A549 (cell line): ENCODE data around the gene CDK10. TPM values are rescaled to one million over a fixed set of nuclear protein-coding genes. Genes with fewer than 3 reads are reported as not detected.

ENCODE experiments used
- ATAC-seq, 2 experiments: fragments of 200-7000 bp in 1 of 2; fragments of >200 bp in 1 of 2; cut with Nextera tagmentation in 1 of 2; cut with Tn5 transposase in 1 of 2; 3 replicates each; pipeline versions ENCODE4 v1.8.0 to v1.9.1; 2018 to 2020; ENCODE audit warnings: mild to moderate bottlenecking in 1 of 2, moderate library complexity in 1 of 2
- CTCF ChIA-PET: fragments of 300-600 bp; sonication (Branson Sonifier 250); formaldehyde crosslinking; extraction: SDS; loops from one replicate; lab custom pipeline; 2021; ENCODE audit warnings: antibody characterized with exemption, inconsistent platforms; lab: Yijun Ruan, JAX
- POLR2A ChIA-PET: fragments of 350-600 bp; formaldehyde crosslinking; extraction: SDS; loops from one replicate; lab custom pipeline; 2021; ENCODE audit warnings: antibody characterized with exemption, inconsistent platforms; lab: Yijun Ruan, JAX
- DNase-seq, 2 experiments: peaks; one replicate each; pipeline versions ENCODE4 v3.0.0 to v3.0.0-alpha.2; 2011 to 2016; ENCODE audit warnings: low read depth in 1 of 2, low spot score in 1 of 2
- FAIRE-seq: peaks from 2 replicates; lab custom pipeline; 2011; peaks lifted over from hg19 to GRCh38; lab: Jason Lieb, UNC
- H3K27ac ChIP-seq, 2 experiments: fragments of >200 bp; sonication (Bioruptor Twin); formaldehyde crosslinking; 3 replicates each; pipeline ENCODE4 v1.5.1; 2016 to 2017
- H3K4me1 ChIP-seq: fragments of >200 bp; sonication (Bioruptor Twin); formaldehyde crosslinking; 3 replicates; pipeline ENCODE4 v1.6.1; 2016
- H3K4me2 ChIP-seq: fragments of >200 bp; sonication (Bioruptor Twin); formaldehyde crosslinking; 3 replicates; pipeline ENCODE4 v1.6.1; 2016
- H3K4me3 ChIP-seq: fragments of >200 bp; sonication (Bioruptor Twin); formaldehyde crosslinking; 3 replicates; pipeline ENCODE4 v1.5.1; 2016
- H3K9me3 ChIP-seq: fragments of >200 bp; sonication (Bioruptor Twin); formaldehyde crosslinking; 3 replicates; pipeline ENCODE4 v1.6.1; 2016
- CBX2 ChIP-seq: fragments of 200-600 bp; sonication (generic); IDR thresholded peaks from 2 replicates; pipeline ENCODE4 v1.6.1; 2016; ENCODE audit warnings: low read depth, mild to moderate bottlenecking, borderline replicate concordance
- CEBPB ChIP-seq, 2 experiments: fragments of >200 bp in 1 of 2; sonication (Bioruptor Twin) in 1 of 2; formaldehyde crosslinking in 1 of 2; IDR thresholded peaks; 2 replicates each; pipeline ENCODE4 v1.6.1; 2012 to 2016
- CHD2 ChIP-seq: fragments of 150-350 bp; IDR thresholded peaks from 2 replicates; pipeline ENCODE4 v1.6.1; 2014; ENCODE audit warnings: low read length; ENCODE audit not compliant: partially characterized antibody
- CHD4 ChIP-seq: fragments of 200-600 bp; sonication (generic); IDR thresholded peaks from 2 replicates; pipeline ENCODE4 v1.6.1; 2016; ENCODE audit warnings: antibody characterized with exemption, mild to moderate bottlenecking, borderline replicate concordance
- EHF ChIP-seq: fragments of 250-450 bp; sonication (Bioruptor Pico); IDR thresholded peaks from 2 replicates; pipeline ENCODE4 v1.5.0; 2020; ENCODE audit warnings: mild to moderate bottlenecking
- EHMT2 ChIP-seq: fragments of 200-600 bp; sonication (generic); IDR thresholded peaks from 2 replicates; pipeline ENCODE4 v1.6.1; 2016; ENCODE audit warnings: antibody characterized with exemption, low read depth, mild to moderate bottlenecking, moderate library complexity
- ESRRA ChIP-seq: fragments of 150-350 bp; IDR thresholded peaks from 2 replicates; pipeline ENCODE4 v1.6.1; 2014; ENCODE audit warnings: mild to moderate bottlenecking, low read length, borderline replicate concordance
- HDAC2 ChIP-seq: fragments of 200-600 bp; sonication (generic); IDR thresholded peaks from 2 replicates; pipeline ENCODE4 v1.6.1; 2016
- HEYL ChIP-seq: fragments of 250-450 bp; sonication (Bioruptor Pico); IDR thresholded peaks from 2 replicates; pipeline ENCODE4 v1.8.0; 2021; ENCODE audit warnings: mild to moderate bottlenecking, moderate library complexity
- HOXA7 ChIP-seq: fragments of 250-450 bp; sonication (Bioruptor Pico); IDR thresholded peaks from 2 replicates; pipeline ENCODE4 v1.5.0; 2020; ENCODE audit warnings: mild to moderate bottlenecking, moderate library complexity
- JUN ChIP-seq, 2 experiments: fragments of >200 bp; sonication (Bioruptor Twin); formaldehyde crosslinking; IDR thresholded peaks; 2 replicates in 1 of 2; 3 replicates in 1 of 2; pipeline ENCODE4 v1.6.1; 2016 to 2017
- JUNB ChIP-seq: fragments of >200 bp; sonication (Bioruptor Twin); formaldehyde crosslinking; IDR thresholded peaks from 2 replicates; pipeline ENCODE4 v1.6.1; 2016
- MAZ ChIP-seq: fragments of 150-350 bp; IDR thresholded peaks from 2 replicates; pipeline ENCODE4 v1.6.1; 2014; ENCODE audit warnings: antibody characterized with exemption, low read depth, low read length, borderline replicate concordance
- MYC ChIP-seq: IDR thresholded peaks from 2 replicates; pipeline ENCODE4 v1.6.1; 2012; ENCODE audit warnings: mild to moderate bottlenecking, inconsistent platforms, low read length, improper control_type of control experiment, borderline replicate concordance
- NFE2L2 ChIP-seq: fragments of 150-350 bp; conservative IDR thresholded peaks from 2 replicates; pipeline ENCODE4 v1.6.1; 2014; ENCODE audit warnings: low read length
- PHF8 ChIP-seq: fragments of 200-600 bp; sonication (generic); IDR thresholded peaks from 2 replicates; pipeline ENCODE4 v1.6.1; 2016; ENCODE audit warnings: low read depth, mild to moderate bottlenecking, antibody characterized with exemption, moderate library complexity, borderline replicate concordance
- POLR2A ChIP-seq: IDR thresholded peaks from 2 replicates; pipeline ENCODE4 v1.6.1; 2012; ENCODE audit warnings: mild to moderate bottlenecking, low read length
- RAD21 ChIP-seq, 2 experiments: fragments of >200 bp in 1 of 2; sonication (Bioruptor Twin) in 1 of 2; formaldehyde crosslinking in 1 of 2; IDR thresholded peaks in 1 of 2; conservative IDR thresholded peaks in 1 of 2; 2 replicates in 1 of 2; 3 replicates in 1 of 2; pipeline ENCODE4 v1.6.1; 2012 to 2018; ENCODE audit warnings: inconsistent platforms in 1 of 2
- RARB ChIP-seq: fragments of 250-450 bp; sonication (Bioruptor Pico); IDR thresholded peaks from 2 replicates; pipeline ENCODE4 v1.8.0; 2021; ENCODE audit warnings: mild to moderate bottlenecking, moderate library complexity
- RFX5 ChIP-seq: fragments of 450-650 bp; IDR thresholded peaks from 2 replicates; pipeline ENCODE4 v1.7.1; 2014; ENCODE audit warnings: antibody characterized with exemption, mild to moderate bottlenecking, moderate library complexity
- ZFP36 ChIP-seq: fragments of 450-650 bp; IDR thresholded peaks from 2 replicates; pipeline ENCODE4 v1.6.1; 2014; ENCODE audit warnings: borderline replicate concordance; ENCODE audit not compliant: partially characterized antibody
- ZNF302 ChIP-seq: fragments of 250-450 bp; sonication (Bioruptor Pico); IDR thresholded peaks from 2 replicates; pipeline ENCODE4 v1.9.0; 2021; ENCODE audit warnings: inconsistent platforms, mild to moderate bottlenecking, moderate library complexity
- ZSCAN20 ChIP-seq: fragments of 250-450 bp; sonication (Bioruptor Pico); IDR thresholded peaks from 2 replicates; pipeline ENCODE4 v1.8.0; 2022; ENCODE audit warnings: mild to moderate bottlenecking, moderate library complexity
- WGBS: methylation state at CpG from one replicate; pipeline ENCODE4 v1.1.6; 2017; ENCODE audit errors: missing lambda C conversion rate; 5-methylcytosine and 5-hydroxymethylcytosine counted together
- polyA plus RNA-seq, 4 experiments: library from polyadenylated mRNA; depleted of rRNA in 3 of 4; stranded (reverse); fragments of >200 nt; fragmentation: RNase III in 1 of 4; extraction: RNeasy Plus Mini Kit Qiagen cat#74134 plus additional on column Dnase treatment in 1 of 4; gene quantifications; 2 replicates in 3 of 4; 3 replicates in 1 of 4; pipeline ENCODE4 v1.2.3, GENCODE V29; 2011 to 2017
- TF ChIP-seq, protein P1 (sequence below): fragments of >200 bp; sonication (Bioruptor Twin); formaldehyde crosslinking; IDR thresholded peaks from 2 replicates; pipeline ENCODE4 v1.6.1; 2016
- TF ChIP-seq, protein P2 (sequence below): fragments of 200-600 bp; sonication (generic); IDR thresholded peaks from 2 replicates; pipeline ENCODE4 v1.6.1; 2016; ENCODE audit warnings: antibody characterized with exemption, mild to moderate bottlenecking, moderate library complexity
- TF ChIP-seq, protein P3 (sequence below): fragments of >200 bp; sonication (Bioruptor Twin); formaldehyde crosslinking; IDR thresholded peaks from 3 replicates; pipeline ENCODE4 v1.6.1; 2016
- TF ChIP-seq, protein P4 (sequence below): fragments of 150-350 bp; IDR thresholded peaks from 2 replicates; pipeline ENCODE4 v1.6.1; 2014; ENCODE audit warnings: low read depth, mild to moderate bottlenecking, low read length
- TF ChIP-seq, protein P5 (sequence below): IDR thresholded peaks from 2 replicates; pipeline ENCODE4 v1.6.1; 2012
- TF ChIP-seq, protein P6 (sequence below): IDR thresholded peaks from 2 replicates; pipeline ENCODE4 v1.6.1; 2012; ENCODE audit warnings: low read depth, borderline replicate concordance

Gene CDK10
- polyA plus RNA-seq, 2 of the 4 experiments (the other 2 are of a cell fraction) = 35.9 to 55.3 TPM

DNA sequence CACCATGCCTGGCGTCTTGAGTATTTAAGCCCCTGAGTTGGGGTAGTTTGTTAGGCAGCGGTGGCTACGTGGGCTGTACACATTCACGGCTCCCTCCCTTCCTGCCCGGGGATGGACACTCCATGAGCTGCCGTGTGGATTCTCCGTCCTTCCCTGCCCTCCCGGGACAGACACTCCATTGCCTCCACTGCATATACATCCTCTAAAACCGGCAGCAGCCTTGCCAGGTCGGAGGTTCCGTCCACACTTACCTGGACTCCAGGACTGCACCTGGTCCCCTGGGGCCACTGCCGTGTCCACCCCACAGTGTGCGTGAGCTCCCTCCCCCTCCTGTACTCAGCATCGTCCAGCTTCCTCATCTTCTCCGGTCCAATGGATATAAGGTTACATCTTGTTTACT lies 18.5 kb downstream of the CDK10 start:
- CTCF ChIA-PET = interaction anchor here (0.6 to 9.5 kb wide), 14 partner anchors 8 to 205 kb away, joined by 4 to 77 read pairs (median 6); partner anchors contain the start of gene VPS9D1
- ATAC-seq = no peak
- Histone ChIP-seq H3K27ac (no peak overlapping the region), H3K4me2 (no peak overlapping the region), H3K4me1 (peaks cover 8% of the 10 kb centered on the region; the same call in 2 of the 3 replicates), H3K9me3 (no peaks in the 10 kb centered on the region), H3K4me3 (no peak overlapping the region)
- WGBS = 70% methylated on average over 15 of the region's 15 CpGs
- POLR2A ChIA-PET = no interaction called here
- no peak for TF ChIP-seq MAZ
- TF ChIP-seq RARB = no peak
- TF ChIP-seq, protein P1, sequence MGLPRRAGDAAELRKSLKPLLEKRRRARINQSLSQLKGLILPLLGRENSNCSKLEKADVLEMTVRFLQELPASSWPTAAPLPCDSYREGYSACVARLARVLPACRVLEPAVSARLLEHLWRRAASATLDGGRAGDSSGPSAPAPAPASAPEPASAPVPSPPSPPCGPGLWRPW = no peak
- TF ChIP-seq EHMT2 = no peak
- TF ChIP-seq CBX2 = no peak
- TF ChIP-seq RAD21 (conservative IDR thresholded peaks at IDR 0.05 in 1 of 2, IDR thresholded peaks at IDR 0.05 in 1 of 2) = no peak
- no peak for TF ChIP-seq ZFP36
- TF ChIP-seq MYC = no peak
- TF ChIP-seq JUNB = no peak
- TF ChIP-seq CHD2 = no peak
- TF ChIP-seq, protein P2, sequence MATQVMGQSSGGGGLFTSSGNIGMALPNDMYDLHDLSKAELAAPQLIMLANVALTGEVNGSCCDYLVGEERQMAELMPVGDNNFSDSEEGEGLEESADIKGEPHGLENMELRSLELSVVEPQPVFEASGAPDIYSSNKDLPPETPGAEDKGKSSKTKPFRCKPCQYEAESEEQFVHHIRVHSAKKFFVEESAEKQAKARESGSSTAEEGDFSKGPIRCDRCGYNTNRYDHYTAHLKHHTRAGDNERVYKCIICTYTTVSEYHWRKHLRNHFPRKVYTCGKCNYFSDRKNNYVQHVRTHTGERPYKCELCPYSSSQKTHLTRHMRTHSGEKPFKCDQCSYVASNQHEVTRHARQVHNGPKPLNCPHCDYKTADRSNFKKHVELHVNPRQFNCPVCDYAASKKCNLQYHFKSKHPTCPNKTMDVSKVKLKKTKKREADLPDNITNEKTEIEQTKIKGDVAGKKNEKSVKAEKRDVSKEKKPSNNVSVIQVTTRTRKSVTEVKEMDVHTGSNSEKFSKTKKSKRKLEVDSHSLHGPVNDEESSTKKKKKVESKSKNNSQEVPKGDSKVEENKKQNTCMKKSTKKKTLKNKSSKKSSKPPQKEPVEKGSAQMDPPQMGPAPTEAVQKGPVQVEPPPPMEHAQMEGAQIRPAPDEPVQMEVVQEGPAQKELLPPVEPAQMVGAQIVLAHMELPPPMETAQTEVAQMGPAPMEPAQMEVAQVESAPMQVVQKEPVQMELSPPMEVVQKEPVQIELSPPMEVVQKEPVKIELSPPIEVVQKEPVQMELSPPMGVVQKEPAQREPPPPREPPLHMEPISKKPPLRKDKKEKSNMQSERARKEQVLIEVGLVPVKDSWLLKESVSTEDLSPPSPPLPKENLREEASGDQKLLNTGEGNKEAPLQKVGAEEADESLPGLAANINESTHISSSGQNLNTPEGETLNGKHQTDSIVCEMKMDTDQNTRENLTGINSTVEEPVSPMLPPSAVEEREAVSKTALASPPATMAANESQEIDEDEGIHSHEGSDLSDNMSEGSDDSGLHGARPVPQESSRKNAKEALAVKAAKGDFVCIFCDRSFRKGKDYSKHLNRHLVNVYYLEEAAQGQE = no peak
- no peak for TF ChIP-seq HDAC2
- TF ChIP-seq, all 56 proteins: peak for 0
- no peak for FAIRE-seq
- no peak for DNase-seq

DNA sequence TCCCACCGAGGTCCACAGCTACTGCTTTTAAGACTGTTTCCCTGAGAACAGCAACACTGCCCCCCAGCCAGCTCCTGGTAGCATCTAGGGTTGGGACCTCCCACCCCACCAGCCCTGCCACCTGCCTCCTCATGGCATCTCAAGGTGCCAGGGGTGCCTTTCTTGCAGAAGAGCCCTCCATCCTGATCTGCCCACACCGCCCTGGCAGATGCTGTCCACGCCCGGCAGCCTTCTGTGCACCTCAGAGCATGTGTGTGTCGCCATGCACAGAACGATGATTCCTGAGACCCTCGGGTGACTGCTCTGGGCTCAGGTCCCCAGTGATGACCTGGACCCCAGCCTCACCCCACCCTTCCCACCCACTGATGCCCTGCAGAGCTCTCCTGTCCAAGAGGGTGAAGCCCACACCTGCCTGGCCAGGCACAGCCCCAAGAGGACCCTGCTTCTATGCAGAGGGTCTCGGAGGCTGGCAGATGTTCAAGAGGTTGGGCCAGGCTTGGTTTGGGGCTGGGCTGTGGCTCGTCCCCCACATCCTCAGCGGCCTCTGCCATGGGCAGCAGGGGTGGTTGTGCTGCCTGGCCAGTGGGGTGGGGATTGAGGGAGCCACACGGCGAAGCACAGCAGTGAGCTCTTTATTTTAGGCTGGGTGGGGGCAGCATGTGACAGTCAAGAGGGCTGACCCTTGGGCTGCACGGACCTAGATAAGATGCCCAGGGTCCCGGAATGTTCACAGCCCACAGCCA lies 20.2 kb downstream of the CDK10 start:
- CTCF ChIA-PET = interaction anchor here (0.7 to 9.5 kb wide), 36 partner anchors 10 to 309 kb away, joined by 3 to 77 read pairs (median 5); partner anchors contain the start of genes CDK10, MC1R, TCF25 and VPS9D1
- peak overlapping the region; percentile 57 for H3K4me2 ChIP-seq
- 79% methylated on average over 6 of the region's 14 CpGs for whole genome bisulfite sequencing

More for the DNA sequence above, 20.2 kb downstream of the CDK10 start:
- peak overlapping the region; percentile 8 to 75; a peak in 4 of 6 replicates for H3K27ac ChIP-seq
- H3K4me3 ChIP-seq = no peak overlapping the region
- FAIRE-seq (no peak), DNase-seq (no peak), ATAC-seq (no peak)
- no peaks in the 10 kb centered on the region for H3K9me3 ChIP-seq
- H3K4me1 ChIP-seq = peaks cover 3% of the 10 kb centered on the region; the same call in 1 of the 3 replicates
- TF ChIP-seq HDAC2 (no peak), JUN (IDR thresholded peaks at IDR 0.05) (no peak), NFE2L2 (no peak), ZNF302 (no peak), ZSCAN20 (CRISPR knock-in tag) (no peak), ESRRA (no peak), RFX5 (no peak), POLR2A (no peak), HOXA7 (CRISPR knock-in tag) (no peak), PHF8 (no peak), RARB (no peak), HEYL (no peak), EHF (CRISPR knock-in tag) (no peak), CEBPB (IDR thresholded peaks at IDR 0.05) (no peak), CHD2 (no peak), CHD4 (no peak)
- TF ChIP-seq, protein P3, sequence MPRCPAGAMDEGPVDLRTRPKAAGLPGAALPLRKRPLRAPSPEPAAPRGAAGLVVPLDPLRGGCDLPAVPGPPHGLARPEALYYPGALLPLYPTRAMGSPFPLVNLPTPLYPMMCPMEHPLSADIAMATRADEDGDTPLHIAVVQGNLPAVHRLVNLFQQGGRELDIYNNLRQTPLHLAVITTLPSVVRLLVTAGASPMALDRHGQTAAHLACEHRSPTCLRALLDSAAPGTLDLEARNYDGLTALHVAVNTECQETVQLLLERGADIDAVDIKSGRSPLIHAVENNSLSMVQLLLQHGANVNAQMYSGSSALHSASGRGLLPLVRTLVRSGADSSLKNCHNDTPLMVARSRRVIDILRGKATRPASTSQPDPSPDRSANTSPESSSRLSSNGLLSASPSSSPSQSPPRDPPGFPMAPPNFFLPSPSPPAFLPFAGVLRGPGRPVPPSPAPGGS = no peak
- TF ChIP-seq, protein P4, sequence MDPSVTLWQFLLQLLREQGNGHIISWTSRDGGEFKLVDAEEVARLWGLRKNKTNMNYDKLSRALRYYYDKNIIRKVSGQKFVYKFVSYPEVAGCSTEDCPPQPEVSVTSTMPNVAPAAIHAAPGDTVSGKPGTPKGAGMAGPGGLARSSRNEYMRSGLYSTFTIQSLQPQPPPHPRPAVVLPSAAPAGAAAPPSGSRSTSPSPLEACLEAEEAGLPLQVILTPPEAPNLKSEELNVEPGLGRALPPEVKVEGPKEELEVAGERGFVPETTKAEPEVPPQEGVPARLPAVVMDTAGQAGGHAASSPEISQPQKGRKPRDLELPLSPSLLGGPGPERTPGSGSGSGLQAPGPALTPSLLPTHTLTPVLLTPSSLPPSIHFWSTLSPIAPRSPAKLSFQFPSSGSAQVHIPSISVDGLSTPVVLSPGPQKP = no peak
- TF ChIP-seq, protein P5, sequence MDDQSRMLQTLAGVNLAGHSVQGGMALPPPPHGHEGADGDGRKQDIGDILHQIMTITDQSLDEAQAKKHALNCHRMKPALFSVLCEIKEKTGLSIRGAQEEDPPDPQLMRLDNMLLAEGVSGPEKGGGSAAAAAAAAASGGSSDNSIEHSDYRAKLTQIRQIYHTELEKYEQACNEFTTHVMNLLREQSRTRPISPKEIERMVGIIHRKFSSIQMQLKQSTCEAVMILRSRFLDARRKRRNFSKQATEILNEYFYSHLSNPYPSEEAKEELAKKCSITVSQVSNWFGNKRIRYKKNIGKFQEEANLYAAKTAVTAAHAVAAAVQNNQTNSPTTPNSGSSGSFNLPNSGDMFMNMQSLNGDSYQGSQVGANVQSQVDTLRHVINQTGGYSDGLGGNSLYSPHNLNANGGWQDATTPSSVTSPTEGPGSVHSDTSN = no peak
- TF ChIP-seq, protein P6, sequence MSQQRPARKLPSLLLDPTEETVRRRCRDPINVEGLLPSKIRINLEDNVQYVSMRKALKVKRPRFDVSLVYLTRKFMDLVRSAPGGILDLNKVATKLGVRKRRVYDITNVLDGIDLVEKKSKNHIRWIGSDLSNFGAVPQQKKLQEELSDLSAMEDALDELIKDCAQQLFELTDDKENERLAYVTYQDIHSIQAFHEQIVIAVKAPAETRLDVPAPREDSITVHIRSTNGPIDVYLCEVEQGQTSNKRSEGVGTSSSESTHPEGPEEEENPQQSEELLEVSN = no peak
- POLR2A ChIA-PET = interaction anchor here (0.9 to 2.1 kb wide), 5 partner anchors 12 to 204 kb away, joined by 3 to 14 read pairs (median 3); partner anchors contain the start of genes CDK10, TCF25 and VPS9D1
